Inferior parietal cortex (tissue), 1 donor: ENCODE measurements around the gene ATP2A3.
"Not testable (repeated sequence)": the region's sequence is repeated elsewhere in the genome, so short reads cannot be mapped to it uniquely, and the experiment has no call there.

Source experiments
- DNase-seq: peaks from one replicate; pipeline ENCODE4 v3.0.0-alpha.2; 2016; ENCODE audit errors: extremely low spot score

The ATP2A3 gene

DNA sequence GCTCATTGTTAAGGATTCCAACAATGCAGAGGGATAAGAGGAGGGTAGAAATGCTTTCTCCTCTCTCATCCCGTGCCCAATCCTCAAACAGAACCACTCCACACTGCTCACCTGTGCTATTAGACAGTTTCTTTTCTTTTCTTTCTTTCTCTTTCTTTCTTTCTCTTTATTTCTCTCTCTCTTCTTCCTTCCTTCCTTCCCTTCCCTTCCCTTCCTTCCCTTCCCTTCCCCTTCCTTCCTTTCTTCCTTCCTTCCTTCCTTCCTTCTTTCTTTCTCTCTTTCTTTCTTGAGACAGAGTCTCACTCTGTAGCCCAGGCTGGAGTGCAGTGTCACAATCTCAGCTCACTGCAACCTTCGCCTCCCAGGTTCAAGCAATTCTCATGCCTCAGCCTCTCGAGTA lies 27.5 kb upstream of the ATP2A3 start:
- not testable (repeated sequence) for DNase-seq

DNA sequence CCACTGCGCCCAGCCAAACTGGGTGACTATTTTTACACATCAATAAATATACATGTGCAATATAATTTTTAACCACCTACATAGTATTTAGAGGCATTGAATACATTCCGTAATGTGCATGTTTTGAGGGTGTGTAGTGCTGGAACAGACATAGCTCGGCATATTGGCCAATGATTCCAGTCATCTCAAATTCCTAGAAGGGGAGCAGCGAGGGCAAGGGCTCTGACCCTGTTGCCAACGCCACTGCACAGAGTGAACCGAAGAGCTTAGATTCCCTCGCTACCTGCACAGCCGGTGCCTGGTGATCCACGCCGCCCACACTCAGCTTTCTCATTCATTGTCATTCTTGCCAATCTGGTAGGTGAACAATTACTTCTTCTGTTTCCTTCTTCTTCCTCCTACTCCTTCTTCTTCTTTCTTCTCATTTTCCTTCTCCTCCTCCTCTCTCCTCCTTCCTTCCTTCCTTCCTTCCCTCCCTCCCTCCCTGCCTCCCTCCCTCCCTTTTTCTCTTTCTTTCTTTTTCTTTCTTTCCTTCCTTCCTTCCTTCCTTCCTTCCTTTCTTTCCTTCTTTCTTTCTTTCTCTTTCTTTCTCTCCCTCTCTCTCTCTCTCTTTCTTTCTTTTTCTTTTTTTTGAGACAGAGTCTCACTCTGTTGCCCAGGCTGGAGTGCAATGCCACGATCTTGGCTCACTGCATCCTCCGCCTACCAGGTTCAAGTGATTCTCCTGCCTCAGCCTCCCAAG lies 26.3 kb upstream of the ATP2A3 start:
- no peak for DNase-seq

DNA sequence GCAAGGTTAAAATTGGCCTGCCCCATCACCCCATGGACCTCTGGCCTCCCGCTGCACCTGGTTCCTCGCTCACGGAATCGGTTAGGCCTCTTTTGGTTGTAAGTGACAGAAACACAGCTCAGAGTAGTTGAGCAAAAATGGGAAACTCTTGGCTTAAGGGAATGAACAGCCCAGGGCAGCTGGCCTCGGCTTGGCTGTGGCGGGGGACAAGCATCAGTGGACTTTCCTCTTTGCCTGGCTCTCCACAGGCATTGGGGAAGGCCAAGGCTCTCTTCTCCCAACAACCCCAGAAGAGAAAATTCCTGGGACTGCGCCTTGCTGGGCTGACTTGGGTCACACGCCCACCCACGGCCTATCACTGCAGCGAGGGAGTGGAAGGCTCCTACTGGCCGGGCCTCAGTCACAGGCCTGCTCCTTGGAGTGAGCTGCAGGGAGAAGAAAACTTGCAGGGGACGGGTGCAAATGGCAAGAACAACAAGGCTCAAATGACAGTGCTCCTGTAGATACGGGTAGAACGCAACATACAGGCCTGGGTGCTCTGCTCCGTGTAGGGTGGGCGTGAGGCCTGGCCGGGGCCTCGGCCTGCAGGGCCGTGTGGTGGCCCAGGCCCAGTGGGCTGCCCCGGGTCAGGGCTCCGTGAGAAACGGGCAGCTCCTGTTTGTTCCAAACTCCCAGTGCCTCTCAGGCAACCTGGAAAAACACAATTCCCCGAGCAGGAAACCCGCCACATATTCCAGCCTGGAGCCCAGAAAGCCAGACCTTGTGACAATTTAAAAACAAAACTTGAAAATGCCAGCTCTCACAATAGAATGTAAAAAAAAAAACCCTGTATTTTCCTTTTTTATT lies 25.0 kb upstream of the ATP2A3 start:
- no peak for DNase-seq

DNA sequence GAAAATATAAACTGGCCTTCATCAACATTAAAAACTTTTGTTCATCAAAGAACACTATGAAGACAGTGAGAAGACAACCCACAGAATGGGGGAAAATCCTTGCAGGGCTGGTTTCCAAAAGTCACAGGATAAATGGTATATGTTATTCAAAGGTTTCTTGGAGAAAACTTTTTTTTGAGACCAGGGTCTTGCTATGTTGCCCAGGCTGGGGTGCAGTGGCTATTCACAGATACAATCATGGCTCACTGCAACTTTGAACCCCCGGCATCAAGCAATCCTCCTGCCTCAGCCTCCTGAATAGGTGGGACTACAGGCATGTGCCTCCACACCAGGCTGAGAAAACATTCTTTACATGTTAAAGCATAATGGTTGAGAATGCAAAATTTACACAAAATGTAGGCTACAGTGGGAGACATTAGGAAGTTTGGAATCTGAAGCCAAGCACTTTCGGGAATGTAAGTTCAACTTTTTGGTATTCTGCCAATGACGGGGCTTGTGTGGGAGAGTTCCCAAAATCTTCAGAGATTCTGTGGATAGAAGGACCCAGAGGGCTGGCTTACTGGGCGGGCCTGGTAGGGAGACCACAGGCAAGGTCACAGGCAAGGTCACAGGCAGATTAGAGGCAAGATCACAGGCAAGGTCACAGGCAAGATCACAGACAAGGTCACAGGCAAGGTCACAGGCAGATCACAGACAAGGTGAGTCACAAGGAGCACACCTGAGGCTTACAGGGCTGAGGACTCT lies 24.2 kb upstream of the ATP2A3 start:
- DNase-seq: no peak

DNA sequence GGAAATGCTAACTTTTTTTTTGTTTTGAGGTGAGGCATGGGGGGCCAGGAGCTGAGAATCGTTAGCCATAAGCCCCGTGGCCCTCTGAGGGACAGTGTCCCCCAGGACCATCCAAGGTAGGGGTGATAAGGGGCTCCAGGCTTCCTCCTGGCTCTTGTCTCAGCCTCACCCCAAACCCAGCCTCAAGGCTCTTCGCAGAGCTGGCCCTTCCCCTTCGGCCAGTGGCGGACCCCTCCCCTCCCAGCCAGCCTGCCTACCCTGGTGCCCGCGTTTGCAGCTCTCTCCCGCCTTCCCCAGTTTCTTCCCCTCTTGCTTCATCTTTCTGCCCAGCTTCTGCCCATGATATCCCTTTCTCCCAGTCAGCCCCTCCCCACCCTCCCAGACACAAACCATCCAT lies 22.7 kb upstream of the ATP2A3 start:
- no peak for DNase-seq

DNA sequence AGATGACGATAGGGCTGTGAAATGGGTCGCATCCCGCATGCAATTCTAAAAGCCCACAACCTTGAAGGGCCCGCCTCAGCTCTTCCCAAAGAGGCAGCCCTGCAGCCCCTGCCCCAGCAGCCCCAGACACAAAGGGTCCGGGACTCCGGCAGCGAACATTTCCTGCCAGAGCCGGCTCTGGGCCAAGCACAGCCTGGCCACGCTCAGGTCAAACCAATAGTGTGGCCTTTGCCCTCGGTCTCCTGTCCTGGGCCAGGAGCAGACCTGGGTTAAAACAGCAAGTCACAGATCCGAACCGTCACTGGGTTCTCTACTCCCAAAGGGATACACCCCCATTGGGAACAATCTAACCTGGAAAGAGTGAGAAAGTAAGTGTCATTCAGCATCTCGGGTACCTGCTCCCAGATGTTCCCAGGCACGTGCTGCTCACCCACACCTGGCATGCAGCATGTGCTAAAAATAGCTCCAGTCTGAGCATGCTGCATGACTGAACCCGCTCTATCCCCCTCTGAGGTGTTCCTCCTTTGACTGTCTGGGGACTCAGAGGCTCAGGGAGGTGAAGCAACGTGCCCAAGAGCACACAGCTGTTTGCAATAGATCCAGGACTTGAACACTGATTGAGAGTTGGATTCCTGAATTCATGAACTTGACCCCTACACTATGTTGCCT lies 22.2 kb upstream of the ATP2A3 start:
- no peak for DNase-seq

DNA sequence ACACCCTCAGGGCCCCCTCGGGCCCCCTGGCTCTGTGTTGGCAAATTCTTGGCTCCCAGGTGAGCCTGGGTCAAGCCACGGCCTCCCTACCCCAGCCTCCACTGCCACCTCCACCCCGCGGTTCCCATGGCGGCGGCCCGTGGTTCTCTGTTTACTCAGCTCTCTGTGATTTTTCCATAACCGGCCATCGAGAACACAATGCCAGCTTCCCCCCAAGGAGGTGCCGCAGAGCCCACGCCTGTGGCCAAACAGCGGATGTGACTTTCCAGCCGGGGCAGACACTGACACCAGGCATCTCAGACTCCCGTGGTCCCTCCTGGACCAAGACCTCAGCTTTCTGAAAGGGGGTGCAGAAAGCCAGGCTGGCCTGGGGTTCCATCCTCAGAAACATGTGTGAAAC lies 21.6 kb upstream of the ATP2A3 start:
- DNase-seq: no peak

DNA sequence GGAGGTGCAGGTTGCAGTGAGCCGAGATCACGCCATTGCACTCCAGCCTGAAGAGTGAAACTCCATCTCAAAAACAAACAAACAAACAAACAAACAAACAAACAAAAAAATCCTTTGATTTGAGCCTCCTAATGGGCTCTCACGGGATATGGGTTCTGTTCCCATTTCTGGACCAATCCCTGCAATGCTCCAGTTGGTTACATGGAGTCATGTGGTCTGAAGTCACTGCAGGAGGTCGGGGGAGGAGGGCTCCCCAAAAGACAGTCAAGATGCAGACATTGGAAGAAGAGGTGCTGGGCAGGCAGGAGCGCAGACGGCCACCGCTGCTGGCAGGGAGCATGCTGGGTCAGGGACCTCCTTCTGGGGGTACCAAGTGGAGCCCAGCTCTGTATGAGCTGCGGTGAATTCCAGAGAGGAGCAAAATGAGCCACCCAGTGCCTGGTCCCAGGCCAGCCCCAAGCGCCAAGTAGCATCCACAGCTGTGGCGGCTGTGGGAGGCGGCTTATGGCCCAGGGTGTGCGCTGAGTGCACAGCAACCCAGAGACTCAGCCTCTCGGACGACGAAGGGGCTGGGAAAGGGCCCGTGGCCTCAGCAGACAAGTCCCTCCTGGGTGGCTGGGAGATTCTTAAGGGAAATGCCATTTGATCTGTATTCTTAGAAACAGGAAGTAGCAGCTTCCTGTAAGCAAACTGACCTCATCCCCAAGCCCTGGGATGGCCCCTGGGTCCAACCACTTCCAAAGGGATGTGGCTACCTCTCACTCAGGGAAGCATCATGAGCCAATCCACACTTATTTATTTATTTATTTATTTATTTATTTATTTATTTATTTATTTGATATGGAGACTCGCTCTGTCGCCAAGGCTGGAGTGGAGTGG lies 19.6 kb upstream of the ATP2A3 start:
- DNase-seq: no peak

DNA sequence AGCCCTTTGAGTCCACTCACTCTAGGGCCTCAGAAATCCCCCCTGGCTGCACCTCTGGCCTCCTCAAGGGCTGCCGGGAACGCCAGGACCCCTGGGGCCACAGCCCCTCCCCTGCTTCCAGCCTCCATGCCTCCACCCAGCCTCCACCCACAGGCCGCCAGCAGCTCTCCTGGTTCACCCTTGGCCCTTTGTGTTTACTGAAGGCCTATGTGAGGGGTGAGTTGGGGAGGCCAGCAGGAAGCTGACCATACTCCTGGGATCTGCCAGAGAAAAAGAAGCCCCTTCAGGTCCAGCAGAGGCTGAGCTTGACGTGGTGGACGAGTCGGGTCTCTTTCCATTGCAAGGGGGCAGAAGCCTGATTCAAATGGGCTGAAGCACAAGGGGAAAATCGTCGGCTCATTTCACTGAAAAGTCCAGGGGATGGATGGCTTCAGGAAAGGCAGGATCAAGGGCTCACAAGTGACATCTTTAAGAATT lies 18.3 kb upstream of the ATP2A3 start:
- DNase-seq: no peak

DNA sequence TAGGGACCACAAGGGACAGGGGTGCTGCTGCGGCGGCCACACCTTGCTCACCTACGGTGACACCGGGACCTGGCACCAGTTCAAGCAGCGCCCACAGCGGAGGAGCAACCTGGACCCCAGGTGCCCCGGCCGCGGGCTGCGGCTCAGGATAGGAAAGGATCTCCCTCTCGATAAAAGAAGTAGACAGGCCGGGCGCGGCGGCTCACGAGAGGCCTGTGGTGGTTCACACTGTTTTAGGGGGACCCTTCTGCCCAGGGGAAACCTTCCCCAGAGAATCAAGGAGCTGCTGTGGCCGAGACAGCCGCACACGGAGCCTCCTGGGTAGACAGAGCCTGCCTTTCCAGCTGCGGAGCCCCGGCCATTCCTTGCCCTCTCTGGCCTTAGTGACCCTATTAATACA lies 17.9 kb upstream of the ATP2A3 start:
- no peak for DNase-seq

DNA sequence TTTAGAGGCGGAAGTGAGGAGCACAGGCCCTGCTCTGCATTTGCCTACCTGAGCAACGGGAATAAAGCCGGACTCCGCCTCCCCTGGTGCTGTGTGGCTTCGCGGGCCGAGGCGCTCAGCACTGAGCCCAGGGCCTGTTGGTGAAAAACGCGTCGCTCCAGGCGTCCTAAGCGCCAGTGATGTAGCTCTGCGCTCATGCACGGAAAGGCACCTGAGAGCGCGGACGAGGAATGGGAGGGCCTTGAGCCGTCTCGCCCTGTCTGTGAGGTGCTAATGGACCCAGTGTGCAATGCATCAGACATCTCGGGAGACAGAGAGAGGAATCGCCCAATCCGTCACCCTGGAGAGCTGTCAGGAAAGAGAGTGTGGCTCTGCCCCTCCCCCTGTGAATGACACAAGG lies 17.2 kb upstream of the ATP2A3 start:
- DNase-seq: no peak

DNA sequence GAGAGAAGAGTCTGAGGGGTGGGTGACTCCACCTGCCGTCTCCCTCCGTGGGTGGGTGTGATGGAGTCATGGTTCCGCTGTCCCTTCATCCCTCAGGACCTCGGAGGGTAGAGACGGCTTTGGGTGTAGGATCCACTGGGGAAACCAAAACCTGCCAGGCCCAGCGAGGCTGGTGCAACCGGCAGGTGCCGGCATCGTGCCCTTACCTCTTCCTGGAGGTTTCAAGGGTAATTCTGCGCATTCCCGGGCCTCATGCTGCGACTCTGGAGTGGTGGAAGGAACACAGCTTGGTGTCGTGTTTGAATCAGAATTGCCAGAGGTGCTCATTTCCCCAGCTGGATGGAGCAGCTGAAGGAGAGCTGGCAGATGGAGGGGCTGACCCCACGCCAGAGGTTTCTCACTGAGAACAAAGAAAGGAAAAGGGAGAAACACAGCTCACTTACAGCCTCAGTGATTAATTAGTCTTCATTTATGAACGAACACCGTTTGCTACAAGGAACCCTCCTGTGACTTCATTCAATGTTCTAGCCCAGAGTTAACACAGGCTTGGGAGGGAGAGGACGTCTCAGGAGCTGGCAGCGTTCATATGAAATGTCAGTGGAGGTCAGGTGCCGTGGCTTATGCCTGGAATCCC lies 16.3 kb upstream of the ATP2A3 start:
- no peak for DNase-seq

DNA sequence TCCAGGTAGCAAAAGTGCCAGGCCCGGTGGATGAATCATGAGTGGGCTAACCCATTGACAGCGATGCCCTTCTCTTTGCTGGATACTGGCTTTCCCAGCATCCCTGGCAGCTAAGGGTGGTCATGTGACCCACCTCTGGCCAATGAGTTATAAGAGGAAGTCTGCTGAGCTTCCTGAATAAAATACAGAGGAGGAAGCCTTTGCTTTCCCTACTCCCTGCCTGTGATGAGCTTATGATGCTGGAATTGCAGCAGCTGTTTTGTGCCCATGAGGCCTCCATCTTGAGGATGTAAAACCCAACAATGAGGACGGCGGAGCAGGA lies 15.0 kb upstream of the ATP2A3 start:
- DNase-seq: no peak

DNA sequence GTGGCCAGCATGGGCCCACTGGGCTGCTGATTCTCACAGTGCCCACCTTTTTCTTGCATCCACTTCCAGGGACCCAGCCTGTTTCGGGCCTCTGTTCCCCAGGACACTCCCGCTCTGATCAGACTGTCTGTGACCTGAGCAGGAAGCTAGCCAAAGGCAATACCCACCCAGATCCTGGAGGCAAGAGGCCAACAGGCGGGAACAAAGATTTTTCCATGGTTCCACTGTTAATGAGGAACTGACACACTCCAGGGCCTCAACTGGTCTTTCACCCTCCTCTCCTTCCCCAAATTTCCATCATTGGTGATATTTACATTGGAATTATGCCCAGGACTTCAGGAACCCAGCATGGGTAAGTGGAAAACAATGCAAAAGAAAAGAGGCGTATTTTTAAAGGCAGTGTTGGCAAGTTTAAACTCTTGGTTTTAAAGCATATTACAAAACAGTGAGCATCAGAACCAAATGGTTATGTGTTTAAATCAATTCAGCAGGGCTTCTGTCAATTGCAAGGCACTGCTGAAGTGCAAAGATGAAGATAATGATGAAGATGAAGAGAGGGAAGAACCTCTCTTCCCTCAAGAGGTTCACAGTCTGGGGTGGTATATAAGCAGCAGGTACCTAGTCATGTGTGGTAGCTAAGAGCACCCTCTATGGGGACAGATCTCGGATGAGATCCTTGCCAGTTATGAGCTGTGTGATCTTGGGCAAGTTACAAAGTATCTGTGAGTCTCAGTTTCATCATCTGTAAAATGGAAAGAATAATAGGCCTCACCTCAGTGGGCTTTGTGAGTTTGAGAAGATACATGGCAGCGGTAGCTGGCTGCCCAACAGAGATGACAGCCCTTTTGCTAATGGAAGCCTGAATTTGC lies 14.4 kb upstream of the ATP2A3 start:
- DNase-seq: no peak

DNA sequence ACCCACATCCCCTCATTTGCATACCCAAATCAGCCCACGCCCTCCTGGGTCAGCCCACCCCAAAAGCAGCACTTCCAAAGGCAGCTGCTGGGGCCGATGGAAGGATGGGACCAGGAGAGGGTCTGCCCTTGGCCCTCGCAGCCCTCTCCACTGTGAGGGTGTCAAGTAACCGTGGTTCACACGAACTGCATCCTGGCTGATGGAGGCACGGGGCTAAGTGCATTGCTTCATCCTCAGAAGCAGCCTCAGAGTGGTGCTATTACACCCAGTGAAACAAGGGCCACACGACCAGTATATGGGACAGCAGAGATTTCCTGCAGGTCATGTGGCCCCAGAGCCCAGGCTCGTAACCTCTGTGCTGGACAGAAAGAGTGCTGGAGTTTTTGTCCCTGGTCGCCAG lies 13.2 kb upstream of the ATP2A3 start:
- no peak for DNase-seq

DNA sequence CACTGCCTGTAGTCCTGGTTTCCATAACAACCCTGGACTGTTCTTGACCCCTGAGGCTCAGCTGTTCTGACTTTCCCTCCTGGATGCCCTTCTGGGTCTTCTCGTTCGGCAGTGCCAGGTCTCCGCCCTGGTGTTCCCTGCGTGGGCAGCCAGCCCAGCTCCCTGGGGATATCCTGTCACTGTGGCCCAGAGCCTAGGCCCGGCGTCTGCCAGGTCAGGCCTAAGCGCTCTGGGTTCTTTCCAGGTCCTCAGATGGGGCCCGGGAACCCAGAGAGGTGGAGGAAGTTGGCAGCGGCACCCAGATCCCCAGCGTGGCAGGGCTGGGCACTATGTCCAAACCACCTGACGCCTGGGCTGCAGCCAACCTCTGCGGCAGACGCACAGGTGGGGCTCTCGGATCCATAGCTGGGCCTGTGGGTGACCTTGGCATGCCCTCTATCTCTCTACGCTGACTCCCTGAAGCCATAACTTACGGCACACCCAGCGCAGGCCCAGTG lies 12.5 kb upstream of the ATP2A3 start:
- no peak for DNase-seq

DNA sequence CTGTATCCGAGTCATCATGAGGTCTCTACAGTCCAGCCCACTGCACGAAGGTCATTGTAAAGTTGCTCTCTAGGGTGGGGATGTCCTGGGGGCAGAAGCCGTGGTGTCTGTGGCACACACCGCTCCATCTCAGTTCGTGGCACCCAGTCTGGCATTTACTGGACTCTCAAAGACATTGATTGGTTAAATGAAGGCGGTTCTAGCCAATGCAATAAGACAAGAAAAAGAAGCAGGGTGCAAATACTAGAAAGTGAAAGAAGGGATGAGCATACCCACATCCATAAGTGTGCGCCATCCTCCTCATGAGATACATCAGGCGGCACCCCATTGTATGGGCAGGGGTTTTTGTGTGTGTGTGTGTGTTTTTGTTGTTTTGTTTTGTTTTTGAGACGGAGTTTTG lies 10.7 kb upstream of the ATP2A3 start:
- no peak for DNase-seq

DNA sequence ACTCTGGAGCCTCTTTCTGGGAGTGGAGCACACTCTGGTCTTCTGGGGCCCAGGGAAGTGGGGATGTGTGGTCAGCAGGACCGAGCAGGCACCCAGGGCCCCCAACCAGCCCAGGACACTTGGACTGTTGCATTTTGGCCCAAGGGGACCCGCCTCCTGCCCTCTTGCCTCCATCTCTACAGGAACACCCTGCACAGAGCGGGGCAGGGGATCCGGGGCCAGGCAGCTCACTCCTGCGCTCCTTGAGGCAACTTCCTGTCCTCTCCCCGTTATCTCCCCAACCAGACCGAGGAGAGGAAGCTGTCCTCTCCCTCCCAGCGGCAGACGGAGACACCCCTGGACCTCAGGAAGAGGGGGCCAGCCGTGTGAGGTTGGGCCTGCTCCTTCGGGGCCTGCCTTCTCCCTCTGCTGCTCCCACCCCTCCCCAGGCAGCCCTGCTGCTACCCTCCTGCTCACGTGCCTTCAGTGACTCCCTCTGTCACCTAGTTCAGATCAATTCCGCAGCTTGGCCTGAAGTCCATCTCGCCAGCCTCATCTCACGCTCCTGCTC lies 10.0 kb upstream of the ATP2A3 start:
- no peak for DNase-seq

DNA sequence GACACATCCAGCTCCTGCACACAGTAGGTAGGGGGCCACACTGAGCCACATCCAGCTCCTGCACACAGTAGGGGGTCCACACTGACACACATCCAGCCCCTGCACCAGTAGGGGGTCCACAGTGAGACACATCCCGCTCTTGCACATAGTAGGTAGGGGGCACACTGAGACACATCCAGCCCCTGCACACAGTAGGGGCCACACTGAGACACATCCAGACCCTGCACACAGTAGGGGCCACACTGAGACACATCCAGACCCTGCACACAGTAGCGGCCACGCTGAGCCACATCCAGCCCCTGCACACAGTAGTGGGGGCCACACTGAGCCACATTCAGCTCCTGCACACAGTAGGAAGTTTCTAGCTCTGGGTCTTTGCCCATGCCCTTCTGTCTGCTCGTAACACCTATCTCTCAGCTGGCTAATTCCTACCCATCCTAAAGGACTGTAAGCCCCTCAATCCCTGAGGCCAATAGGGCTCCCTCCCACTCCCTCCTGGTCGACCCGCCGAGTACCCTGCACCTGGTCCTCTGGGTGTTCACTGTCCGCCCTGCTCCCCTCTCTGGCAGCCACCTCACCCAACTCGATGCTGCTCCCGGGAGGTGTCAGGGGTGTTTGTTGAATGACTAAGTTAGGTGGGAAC lies 9.4 kb upstream of the ATP2A3 start:
- no peak for DNase-seq
